Caco-2 (cell line): ENCODE data around the gene EDC4. TPM values are rescaled to one million over a fixed set of nuclear protein-coding genes. Genes with fewer than 3 reads are reported as not detected.

Experiments
- Bru-seq: library from RNA; stranded (reverse); fragments of 400-500 nt; gene quantifications from one replicate; lab custom pipeline; 2021; lab: Mats Ljungman, UMichigan
- BruChase-seq, 2 experiments: library from RNA; stranded (reverse); fragments of 400-500 nt; gene quantifications; one replicate each; lab custom pipeline; 2021; lab: Mats Ljungman, UMichigan
- BruUV-seq: library from RNA; stranded (reverse); fragments of 400-500 nt; replicated peaks from 2 replicates; lab custom pipeline; 2021; lab: Mats Ljungman, UMichigan
- CTCF ChIA-PET: fragments of 300-600 bp; sonication (Branson Sonifier 250); formaldehyde crosslinking; loops from one replicate; lab custom pipeline; 2022; ENCODE audit warnings: antibody characterized with exemption; lab: Charles Lee
- POLR2A ChIA-PET: fragments of 300-600 bp; sonication (Branson Sonifier 250); formaldehyde crosslinking; loops from one replicate; lab custom pipeline; 2022; ENCODE audit warnings: antibody characterized with exemption; lab: Charles Lee
- DNase-seq, 2 experiments: peaks; one replicate each; pipeline versions ENCODE4 v3.0.0 to v3.0.0-alpha.2; 2020 to 2022
- H3K27me3 ChIP-seq: replicated peaks from 2 replicates; pipeline ENCODE4 v1.6.0; 2011; ENCODE audit warnings: low read length; ENCODE audit not compliant: control insufficient read depth, insufficient read depth
- H3K36me3 ChIP-seq: 2 replicates; pipeline ENCODE4 v1.5.1; 2011; ENCODE audit warnings: low read length; ENCODE audit not compliant: control insufficient read depth, insufficient read depth
- H3K4me1 ChIP-seq: fragments of 250-450 bp; sonication (Bioruptor Pico); 2 replicates; pipeline ENCODE4 v1.5.1; 2020; ENCODE audit warnings: mild to moderate bottlenecking
- H3K4me3 ChIP-seq: 2 replicates; pipeline ENCODE4 v1.5.1; 2011; ENCODE audit warnings: low read depth, mild to moderate bottlenecking, control low read depth, low read length
- H3K9me3 ChIP-seq: fragments of 250-450 bp; sonication (Bioruptor Pico); 2 replicates; pipeline ENCODE4 v1.5.1; 2020; ENCODE audit warnings: mild to moderate bottlenecking, moderate library complexity
- H3K27ac Mint-ChIP-seq: one replicate; pipeline ENCODE4 v1.8.0; 2022; ENCODE audit warnings: mixed read lengths; ENCODE audit not compliant: unreplicated experiment
- H3K27me3 Mint-ChIP-seq: one replicate; pipeline ENCODE4 v1.8.0; 2022; ENCODE audit warnings: mixed read lengths; ENCODE audit not compliant: insufficient read depth, unreplicated experiment
- H3K36me3 Mint-ChIP-seq: one replicate; pipeline ENCODE4 v1.8.0; 2022; ENCODE audit warnings: mild to moderate bottlenecking, mixed read lengths; ENCODE audit not compliant: insufficient read depth, unreplicated experiment
- H3K4me1 Mint-ChIP-seq: one replicate; pipeline ENCODE4 v1.8.0; 2022; ENCODE audit warnings: low read depth, mixed read lengths; ENCODE audit not compliant: unreplicated experiment
- H3K4me3 Mint-ChIP-seq: one replicate; pipeline ENCODE4 v1.8.0; 2022; ENCODE audit warnings: mild to moderate bottlenecking, moderate library complexity, mixed read lengths; ENCODE audit not compliant: unreplicated experiment
- H3K9me3 Mint-ChIP-seq: one replicate; pipeline ENCODE4 v1.8.0; 2022; ENCODE audit warnings: mixed read lengths; ENCODE audit not compliant: unreplicated experiment
- intact Hi-C: fragments of 100-400 bp; cut with micrococcal nuclease; formaldehyde crosslinking; loops from one replicate; pipeline ENCODE4 v1.10.0; 2022; ENCODE audit not compliant: unreplicated experiment
- long read RNA-seq: library from polyadenylated mRNA; stranded (forward); transcript quantifications from one replicate; pipeline ENCODE4 v2.0.0, GENCODE V29; 2022
- total RNA-seq: library from RNA; stranded (reverse); gene quantifications from 2 replicates; pipeline ENCODE4 v1.2.3, GENCODE V29; 2022
- TF ChIP-seq, protein P1 (sequence below), 2 experiments: fragments of 200-600 bp in 1 of 2; IDR thresholded peaks; 1 replicate in 1 of 2; 2 replicates in 1 of 2; pipeline versions ENCODE4 v1.5.1 to v1.8.0; 2011 to 2022; ENCODE audit warnings: antibody characterized with exemption in 1 of 2, control low read depth in 1 of 2, inconsistent platforms in 1 of 2, low read depth in 1 of 2, low read length in 1 of 2, mild to moderate bottlenecking in 1 of 2, moderate library complexity in 1 of 2; ENCODE audit not compliant: insufficient read depth in 1 of 2, severe bottlenecking in 1 of 2, unreplicated experiment in 1 of 2

The EDC4 gene, protein sequence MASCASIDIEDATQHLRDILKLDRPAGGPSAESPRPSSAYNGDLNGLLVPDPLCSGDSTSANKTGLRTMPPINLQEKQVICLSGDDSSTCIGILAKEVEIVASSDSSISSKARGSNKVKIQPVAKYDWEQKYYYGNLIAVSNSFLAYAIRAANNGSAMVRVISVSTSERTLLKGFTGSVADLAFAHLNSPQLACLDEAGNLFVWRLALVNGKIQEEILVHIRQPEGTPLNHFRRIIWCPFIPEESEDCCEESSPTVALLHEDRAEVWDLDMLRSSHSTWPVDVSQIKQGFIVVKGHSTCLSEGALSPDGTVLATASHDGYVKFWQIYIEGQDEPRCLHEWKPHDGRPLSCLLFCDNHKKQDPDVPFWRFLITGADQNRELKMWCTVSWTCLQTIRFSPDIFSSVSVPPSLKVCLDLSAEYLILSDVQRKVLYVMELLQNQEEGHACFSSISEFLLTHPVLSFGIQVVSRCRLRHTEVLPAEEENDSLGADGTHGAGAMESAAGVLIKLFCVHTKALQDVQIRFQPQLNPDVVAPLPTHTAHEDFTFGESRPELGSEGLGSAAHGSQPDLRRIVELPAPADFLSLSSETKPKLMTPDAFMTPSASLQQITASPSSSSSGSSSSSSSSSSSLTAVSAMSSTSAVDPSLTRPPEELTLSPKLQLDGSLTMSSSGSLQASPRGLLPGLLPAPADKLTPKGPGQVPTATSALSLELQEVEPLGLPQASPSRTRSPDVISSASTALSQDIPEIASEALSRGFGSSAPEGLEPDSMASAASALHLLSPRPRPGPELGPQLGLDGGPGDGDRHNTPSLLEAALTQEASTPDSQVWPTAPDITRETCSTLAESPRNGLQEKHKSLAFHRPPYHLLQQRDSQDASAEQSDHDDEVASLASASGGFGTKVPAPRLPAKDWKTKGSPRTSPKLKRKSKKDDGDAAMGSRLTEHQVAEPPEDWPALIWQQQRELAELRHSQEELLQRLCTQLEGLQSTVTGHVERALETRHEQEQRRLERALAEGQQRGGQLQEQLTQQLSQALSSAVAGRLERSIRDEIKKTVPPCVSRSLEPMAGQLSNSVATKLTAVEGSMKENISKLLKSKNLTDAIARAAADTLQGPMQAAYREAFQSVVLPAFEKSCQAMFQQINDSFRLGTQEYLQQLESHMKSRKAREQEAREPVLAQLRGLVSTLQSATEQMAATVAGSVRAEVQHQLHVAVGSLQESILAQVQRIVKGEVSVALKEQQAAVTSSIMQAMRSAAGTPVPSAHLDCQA (N-terminal part only)
- total RNA-seq (124 and 139 TPM in 2 replicates), Bru-seq, nascent RNA (percentile 71 among the genes with signal in this experiment), BruChase-seq, experiment 1, labeled RNA remaining after a 2-hour chase (percentile 84 among the genes with signal in this experiment), BruChase-seq, experiment 2, labeled RNA remaining after a 6-hour chase (percentile 95 among the genes with signal in this experiment)
- long read RNA-seq, full-length matches to known transcripts, result 59 of 135 reads
- long read RNA-seq, partial matches to known transcripts, result 34 of 135 reads
- long read RNA-seq, other reads (novel, unspliced or antisense), result 42 of 135 reads

DNA sequence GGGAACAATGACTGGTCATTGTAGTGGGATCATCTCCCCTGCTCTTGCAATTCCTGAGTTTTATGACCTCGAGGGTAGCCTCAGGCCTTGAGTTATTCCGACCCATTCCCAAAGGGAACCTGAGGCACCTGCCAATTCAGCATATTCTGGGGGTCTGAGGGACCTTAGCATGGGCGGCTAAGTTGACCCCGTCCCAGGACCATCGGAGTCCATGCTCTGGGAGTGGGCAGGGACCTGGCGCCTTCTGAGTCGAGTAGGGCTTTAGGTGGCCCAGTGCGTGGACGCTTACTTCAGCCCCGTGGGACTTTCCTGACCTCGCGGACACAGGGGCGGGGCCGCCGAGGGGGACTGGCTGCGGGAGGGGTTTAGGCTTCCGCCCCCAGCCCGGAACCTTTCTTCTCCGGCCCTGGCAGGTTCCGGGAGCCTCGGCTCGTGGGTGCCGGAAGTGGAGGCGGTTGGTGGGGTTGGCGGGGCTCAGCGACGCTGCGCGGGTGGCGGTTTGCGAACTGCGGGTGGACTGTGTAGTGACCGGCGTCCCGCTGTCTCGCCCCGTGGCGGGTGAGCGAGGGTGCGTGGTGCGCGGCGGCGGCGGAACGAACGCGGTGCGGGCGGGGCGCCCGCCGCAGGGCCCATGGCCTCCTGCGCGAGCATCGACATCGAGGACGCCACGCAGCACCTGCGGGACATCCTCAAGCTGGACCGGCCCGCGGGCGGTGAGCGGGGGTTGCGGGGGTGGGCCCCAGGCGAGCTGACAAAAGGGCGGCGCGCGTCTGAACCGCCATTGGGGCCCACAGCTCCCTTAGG lies at the start of gene EDC4:
Gene EDC4 (plus strand): TSS at position 422 of the 804 bp plus-strand sequence. CDS start 210 bp downstream, at position 632.
- CTCF ChIA-PET, result interaction anchor here (0.6 to 2.0 kb wide), 5 partner anchors 11 to 66 kb away, joined by 3 to 20 read pairs (median 4); partner anchors contain the start of genes NRN1L, RANBP10 and TSNAXIP1

DNA sequence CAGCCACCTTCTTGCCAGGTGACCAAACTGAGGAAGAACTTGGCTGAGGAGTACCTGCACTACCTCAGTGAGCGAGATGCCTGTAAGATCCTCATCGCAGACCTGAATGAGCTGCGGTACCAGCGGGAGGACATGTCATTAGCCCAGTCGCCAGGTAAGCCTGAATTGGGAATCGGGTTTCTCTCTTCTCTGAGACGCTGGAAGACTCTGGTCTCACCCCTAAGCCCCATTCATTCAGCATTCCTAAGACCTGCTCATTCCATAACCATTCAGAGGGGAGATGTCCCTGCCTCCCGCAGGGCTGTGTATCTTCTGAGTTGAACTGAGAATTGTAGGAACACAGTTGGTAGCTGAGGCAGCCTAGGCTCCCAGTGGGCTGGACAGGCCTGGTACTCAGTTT lies 47.7 kb upstream of the EDC4 start:
- intact Hi-C loops, result no loop called here
- H3K36me3 Mint-ChIP-seq, result peaks cover 11% of the 10 kb centered on the region
- TF ChIP-seq, protein P1, sequence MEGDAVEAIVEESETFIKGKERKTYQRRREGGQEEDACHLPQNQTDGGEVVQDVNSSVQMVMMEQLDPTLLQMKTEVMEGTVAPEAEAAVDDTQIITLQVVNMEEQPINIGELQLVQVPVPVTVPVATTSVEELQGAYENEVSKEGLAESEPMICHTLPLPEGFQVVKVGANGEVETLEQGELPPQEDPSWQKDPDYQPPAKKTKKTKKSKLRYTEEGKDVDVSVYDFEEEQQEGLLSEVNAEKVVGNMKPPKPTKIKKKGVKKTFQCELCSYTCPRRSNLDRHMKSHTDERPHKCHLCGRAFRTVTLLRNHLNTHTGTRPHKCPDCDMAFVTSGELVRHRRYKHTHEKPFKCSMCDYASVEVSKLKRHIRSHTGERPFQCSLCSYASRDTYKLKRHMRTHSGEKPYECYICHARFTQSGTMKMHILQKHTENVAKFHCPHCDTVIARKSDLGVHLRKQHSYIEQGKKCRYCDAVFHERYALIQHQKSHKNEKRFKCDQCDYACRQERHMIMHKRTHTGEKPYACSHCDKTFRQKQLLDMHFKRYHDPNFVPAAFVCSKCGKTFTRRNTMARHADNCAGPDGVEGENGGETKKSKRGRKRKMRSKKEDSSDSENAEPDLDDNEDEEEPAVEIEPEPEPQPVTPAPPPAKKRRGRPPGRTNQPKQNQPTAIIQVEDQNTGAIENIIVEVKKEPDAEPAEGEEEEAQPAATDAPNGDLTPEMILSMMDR (IDR thresholded peaks at IDR 0.05; ENCODE audit: insufficient read depth in 1 of 2, low read depth in 1 of 2, low read length in 1 of 2, severe bottlenecking in 1 of 2, unreplicated experiment in 1 of 2), result no peak
- H3K4me1 Mint-ChIP-seq, result no peaks in the 10 kb centered on the region
- H3K4me3 Mint-ChIP-seq, result no peak overlapping the region
- no peak overlapping the region for H3K27ac Mint-ChIP-seq
- no peaks in the 10 kb centered on the region for H3K9me3 Mint-ChIP-seq
- no peaks in the 10 kb centered on the region for H3K9me3 ChIP-seq
- CTCF ChIA-PET, result interaction anchor here (2.6 kb wide), 1 partner anchor 9 kb away, joined by 13 read pairs; no protein-coding TSS in a partner anchor
- BruUV-seq, result no TSS peak
- H3K27me3 Mint-ChIP-seq, result no peaks in the 10 kb centered on the region
- no peaks in the 10 kb centered on the region for H3K27me3 ChIP-seq
- H3K4me3 ChIP-seq, result no peak overlapping the region
- H3K36me3 ChIP-seq, result peaks cover 2% of the 10 kb centered on the region; the same call in 1 of the 2 replicates
- H3K4me1 ChIP-seq, result no peaks in the 10 kb centered on the region
- DNase-seq, result no peak
- POLR2A ChIA-PET, result no interaction called here

More for the DNA sequence above, at the start of gene EDC4:
- no TSS peak for BruUV-seq
- Mint-ChIP-seq H3K27me3 (no peaks in the 10 kb centered on the region), H3K4me1 (peaks cover 20% of the 10 kb centered on the region), H3K4me3 (peak within 1 kb of the TSS; percentile 90), H3K27ac (peak within 1 kb of the TSS; percentile 87), H3K36me3 (peaks cover 77% of the 10 kb centered on the region), H3K9me3 (no peaks in the 10 kb centered on the region)
- peak; percentile 87 to 91 for DNase-seq
- POLR2A ChIA-PET, result interaction anchor here (0.7 to 1.0 kb wide), 2 partner anchors 28 to 150 kb away, joined by 3 to 4 read pairs; partner anchors contain the start of genes DDX28 and DUS2
- TF ChIP-seq, protein P1 (IDR thresholded peaks at IDR 0.05; ENCODE audit: insufficient read depth in 1 of 2, low read depth in 1 of 2, low read length in 1 of 2, severe bottlenecking in 1 of 2, unreplicated experiment in 1 of 2), result no peak
- H3K9me3 ChIP-seq, result no peaks in the 10 kb centered on the region
- H3K4me3 ChIP-seq, result peak within 1 kb of the TSS; percentile 93
- H3K27me3 ChIP-seq, result no peaks in the 10 kb centered on the region
- peaks cover 20% of the 10 kb centered on the region for H3K36me3 ChIP-seq
- peaks cover 7% of the 10 kb centered on the region; the same call in 1 of the 2 replicates for H3K4me1 ChIP-seq
- intact Hi-C loops, result loop anchor here (1.0 to 2.0 kb wide), 3 partner anchors 10 to 56 kb away; partner anchors contain the start of genes CENPT and NUTF2
